ENCODE results near the gene PIK3C2B.

Gene PIK3C2B

GRCh38 chr1:204448991-204449677 is 45.5 kb downstream of the PIK3C2B start:
- TF ChIP-seq, protein P1, sequence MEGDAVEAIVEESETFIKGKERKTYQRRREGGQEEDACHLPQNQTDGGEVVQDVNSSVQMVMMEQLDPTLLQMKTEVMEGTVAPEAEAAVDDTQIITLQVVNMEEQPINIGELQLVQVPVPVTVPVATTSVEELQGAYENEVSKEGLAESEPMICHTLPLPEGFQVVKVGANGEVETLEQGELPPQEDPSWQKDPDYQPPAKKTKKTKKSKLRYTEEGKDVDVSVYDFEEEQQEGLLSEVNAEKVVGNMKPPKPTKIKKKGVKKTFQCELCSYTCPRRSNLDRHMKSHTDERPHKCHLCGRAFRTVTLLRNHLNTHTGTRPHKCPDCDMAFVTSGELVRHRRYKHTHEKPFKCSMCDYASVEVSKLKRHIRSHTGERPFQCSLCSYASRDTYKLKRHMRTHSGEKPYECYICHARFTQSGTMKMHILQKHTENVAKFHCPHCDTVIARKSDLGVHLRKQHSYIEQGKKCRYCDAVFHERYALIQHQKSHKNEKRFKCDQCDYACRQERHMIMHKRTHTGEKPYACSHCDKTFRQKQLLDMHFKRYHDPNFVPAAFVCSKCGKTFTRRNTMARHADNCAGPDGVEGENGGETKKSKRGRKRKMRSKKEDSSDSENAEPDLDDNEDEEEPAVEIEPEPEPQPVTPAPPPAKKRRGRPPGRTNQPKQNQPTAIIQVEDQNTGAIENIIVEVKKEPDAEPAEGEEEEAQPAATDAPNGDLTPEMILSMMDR (IDR thresholded peaks at IDR 0.05; ENCODE audit: borderline replicate concordance, insufficient read depth, low read depth, low read length), result no peak
- no peak overlapping the region for H3K4me3 ChIP-seq (ENCODE audit: low read depth, low read length)

- H3K4me3 ChIP-seq (ENCODE audit: low read depth, low read length), result no peak overlapping the region
- TF ChIP-seq, protein P1 (IDR thresholded peaks at IDR 0.05; ENCODE audit: borderline replicate concordance, insufficient read depth, low read depth, low read length), result no peak
These were observed 46.2 kb downstream of the PIK3C2B start for GRCh38 chr1:204448344-204448964.

- TF ChIP-seq, protein P1 (IDR thresholded peaks at IDR 0.05; ENCODE audit: borderline replicate concordance, insufficient read depth, low read depth, low read length), result no peak
These were observed 46.9 kb downstream of the PIK3C2B start for GRCh38 chr1:204447736-204448135.

DNA sequence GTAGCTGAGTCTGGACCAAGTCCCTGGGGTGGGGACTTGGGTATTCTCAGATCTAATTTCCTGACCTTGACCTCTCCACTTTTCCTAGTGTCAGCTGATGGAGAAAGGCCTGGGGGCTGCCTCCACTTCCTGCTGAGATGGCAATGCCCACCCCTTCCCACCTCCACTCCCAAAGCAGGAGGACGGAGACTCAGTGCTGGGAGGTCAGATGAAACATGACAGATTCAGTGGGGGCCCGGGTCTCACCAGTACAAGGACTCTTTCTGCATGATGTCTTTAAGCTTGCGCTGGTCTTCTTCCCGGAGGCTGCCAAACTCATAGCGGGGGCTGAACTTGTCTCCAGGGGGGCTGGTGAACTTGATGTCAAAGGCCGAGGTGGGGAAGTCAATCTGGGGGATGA is 47.4 kb downstream of the PIK3C2B start:
- H3K4me3 ChIP-seq (ENCODE audit: low read depth, low read length), result no peak overlapping the region
- TF ChIP-seq, protein P1 (IDR thresholded peaks at IDR 0.05; ENCODE audit: borderline replicate concordance, insufficient read depth, low read depth, low read length), result no peak

More at GRCh38 chr1:204447736-204448135, 46.9 kb downstream of the PIK3C2B start:
- H3K4me3 ChIP-seq (ENCODE audit: low read depth, low read length), result no peak overlapping the region

GRCh38 chr1:204446413-204447111 is 48.0 kb downstream of the PIK3C2B start:
- H3K4me3 ChIP-seq (ENCODE audit: low read depth, low read length), result no peak overlapping the region

GRCh38 chr1:204445860-204446412 is 48.7 kb downstream of the PIK3C2B start:
- H3K4me3 ChIP-seq (ENCODE audit: low read depth, low read length), result no peak overlapping the region
- TF ChIP-seq, protein P1 (IDR thresholded peaks at IDR 0.05; ENCODE audit: borderline replicate concordance, insufficient read depth, low read depth, low read length), result peak; percentile 82

More at GRCh38 chr1:204446413-204447111, 48.0 kb downstream of the PIK3C2B start:
- TF ChIP-seq, protein P1 (IDR thresholded peaks at IDR 0.05; ENCODE audit: borderline replicate concordance, insufficient read depth, low read depth, low read length), result peak; percentile 81
